Measurements from ENCODE around the gene ELMO2.
"Not testable (repeated sequence)": the region's sequence is repeated elsewhere in the genome, so short reads cannot be mapped to it uniquely, and the experiment has no call there.

ELMO2 gene

DNA sequence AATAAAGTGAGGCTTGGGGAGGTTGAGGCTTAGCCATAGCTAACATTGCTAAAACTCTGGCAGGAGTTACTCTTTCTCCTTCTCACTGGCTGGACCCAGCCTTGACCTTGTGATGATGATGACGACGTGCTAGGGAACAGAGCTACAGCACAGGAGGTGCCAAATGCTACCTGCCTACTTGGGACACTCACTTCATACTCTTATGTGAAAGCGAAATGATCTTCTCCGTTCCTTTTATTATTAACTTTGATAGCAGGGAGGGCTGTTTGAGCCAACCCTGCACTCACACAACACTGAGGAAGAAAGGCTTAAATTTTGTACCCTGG lies 1.2 kb upstream of the ELMO2 start:
- in situ Hi-C loops (cut with HindIII; ENCODE audit: low sequenced_read_pairs): no loop called here

DNA sequence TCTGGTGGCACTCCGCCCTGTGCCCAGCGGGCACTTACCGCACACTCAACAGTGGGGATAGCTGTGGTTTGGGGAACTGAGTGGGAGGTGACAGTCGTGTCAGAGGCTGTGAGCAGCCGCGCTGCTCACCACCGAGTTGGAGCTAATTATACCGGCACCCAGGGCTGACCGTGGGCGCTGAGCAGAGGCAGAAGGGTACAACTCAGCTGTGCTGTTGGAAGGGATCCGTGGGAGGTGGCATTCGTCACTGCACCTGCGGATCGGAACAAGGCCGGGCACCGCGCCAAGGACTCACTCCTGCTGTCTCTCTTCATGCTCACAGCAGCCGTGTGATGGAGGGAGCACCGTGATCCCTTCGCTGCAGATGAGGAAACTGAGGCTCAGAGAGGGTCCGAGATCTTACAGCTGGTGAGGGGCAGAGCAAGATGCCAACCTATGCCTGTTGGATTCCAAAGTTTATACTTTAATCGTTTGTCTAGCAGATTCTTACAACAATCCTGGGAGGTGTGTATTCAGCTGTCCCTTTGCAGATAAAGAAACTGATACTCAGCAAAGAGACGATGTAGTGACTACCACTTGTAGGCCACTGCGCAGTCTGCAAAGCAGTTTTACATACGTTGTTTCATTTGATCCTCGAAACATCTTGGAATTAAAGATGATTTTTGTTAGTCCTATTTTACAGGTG lies 713 bp upstream of the ELMO2 start:
- in situ Hi-C loops (cut with HindIII; ENCODE audit: low sequenced_read_pairs): no loop called here

DNA sequence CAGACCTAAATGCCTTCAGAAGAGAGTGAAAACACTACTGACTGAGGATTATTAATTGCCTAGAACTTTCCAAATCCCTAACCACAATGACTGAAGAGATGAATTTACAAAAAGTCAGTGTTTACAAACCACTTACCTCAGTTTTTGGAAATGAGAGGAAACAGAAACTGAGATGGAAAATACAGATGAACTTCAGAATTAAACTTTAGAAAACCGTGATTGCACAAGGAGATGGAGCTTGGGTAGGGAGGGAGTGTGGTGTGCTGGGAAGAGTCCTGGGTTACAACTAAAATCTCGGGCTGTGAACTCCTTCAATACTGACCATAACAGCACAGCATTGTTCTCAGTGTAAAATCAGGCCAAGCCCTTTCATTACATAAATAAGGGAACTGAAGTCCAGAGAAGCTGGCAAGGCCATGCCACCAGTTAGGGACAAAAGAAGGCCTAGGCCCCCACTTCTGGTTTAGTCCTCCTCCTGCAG lies 4.0 kb downstream of the ELMO2 start:
- in situ Hi-C loops (cut with HindIII; ENCODE audit: low sequenced_read_pairs): no loop called here

DNA sequence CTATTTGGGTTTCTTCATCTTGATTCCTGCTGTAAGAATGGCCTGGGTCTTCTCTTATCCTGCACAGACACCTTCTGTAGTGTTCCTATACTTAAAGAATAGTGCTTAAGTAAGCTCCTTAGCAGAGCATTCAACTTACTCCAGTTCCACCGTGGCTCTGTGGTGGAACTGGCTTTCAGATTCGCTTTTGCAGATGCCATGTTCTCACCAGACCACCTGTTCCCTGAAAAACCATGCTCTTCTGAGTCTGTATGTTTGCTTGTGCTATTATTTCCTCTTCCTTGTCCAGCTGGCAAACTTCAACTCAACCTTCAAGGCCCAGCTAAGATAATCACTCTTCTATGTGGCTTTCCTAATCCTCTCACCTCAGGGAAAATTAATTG lies 4.9 kb downstream of the ELMO2 start:
- in situ Hi-C loops (cut with HindIII; ENCODE audit: low sequenced_read_pairs): no loop called here

DNA sequence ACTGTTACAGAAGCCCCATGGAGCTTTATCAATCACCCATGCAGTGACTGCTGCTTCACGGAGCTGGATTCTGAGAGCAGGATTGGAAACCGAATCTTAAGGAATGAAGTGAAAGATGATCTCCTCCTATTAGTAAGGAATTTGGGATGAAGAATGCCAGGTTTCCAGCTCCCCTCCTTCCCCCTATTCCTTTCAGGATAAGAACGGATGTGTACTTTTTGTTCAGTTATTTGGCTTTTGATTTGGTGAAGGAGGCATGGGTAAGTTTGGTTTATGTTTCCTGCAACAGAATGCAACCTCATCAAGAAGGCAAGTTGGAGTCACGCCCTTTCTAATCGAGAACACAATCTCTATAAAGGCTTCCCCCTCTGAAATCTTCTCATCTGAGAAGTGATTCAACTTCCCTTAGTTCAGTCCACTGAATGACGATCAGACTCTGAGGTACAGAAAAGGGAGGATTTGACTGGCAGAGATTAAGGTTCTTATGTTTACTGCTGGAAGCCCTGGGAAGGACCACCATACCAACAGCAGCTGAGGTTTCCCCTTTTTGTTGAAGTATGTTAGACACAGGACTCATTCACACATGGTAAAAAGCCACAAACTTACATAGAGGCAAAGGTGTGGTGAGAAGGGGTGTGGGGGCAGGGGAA lies 5.5 kb downstream of the ELMO2 start:
- in situ Hi-C loops (cut with HindIII; ENCODE audit: low sequenced_read_pairs): no loop called here

DNA sequence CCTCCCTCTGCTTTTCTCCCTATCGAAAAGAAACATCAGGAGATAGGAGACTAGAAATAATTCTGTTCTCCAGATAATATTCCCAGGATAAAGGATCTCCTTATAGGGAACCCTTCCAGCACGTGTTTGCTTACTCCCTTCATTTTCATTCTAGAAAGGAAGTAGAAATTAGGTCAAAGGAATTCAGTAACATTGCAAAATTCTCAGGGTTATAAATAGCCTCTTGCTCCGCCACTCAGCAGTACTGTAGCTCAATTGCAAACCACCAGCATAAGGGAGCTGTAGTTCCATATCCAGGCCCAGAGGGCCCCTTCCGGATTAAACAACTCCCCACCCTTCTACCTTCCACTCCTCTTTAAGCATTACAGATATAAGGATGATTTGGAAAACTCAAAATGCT lies 6.2 kb downstream of the ELMO2 start:
- in situ Hi-C loops (cut with HindIII; ENCODE audit: low sequenced_read_pairs): no loop called here

DNA sequence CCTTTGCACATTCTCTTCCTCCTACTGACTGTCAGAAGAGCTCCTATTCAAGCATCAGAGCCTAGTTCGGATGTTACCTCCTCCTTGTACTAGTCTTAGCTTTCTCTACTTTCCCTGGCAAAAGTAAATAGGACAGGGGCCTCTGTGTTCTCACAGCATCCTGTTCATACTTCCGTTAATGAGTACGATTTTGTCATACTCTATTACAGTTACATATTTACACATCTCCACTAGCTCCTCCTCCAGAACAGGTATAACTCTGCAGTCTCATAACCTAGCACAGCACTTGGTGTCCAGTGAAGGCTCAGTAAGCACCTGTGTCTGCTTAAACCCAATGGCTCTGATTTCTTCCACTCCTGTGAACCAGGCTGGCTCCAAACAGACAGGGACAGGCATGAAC lies 7.0 kb downstream of the ELMO2 start:
- in situ Hi-C loops (cut with HindIII; ENCODE audit: low sequenced_read_pairs): no loop called here

DNA sequence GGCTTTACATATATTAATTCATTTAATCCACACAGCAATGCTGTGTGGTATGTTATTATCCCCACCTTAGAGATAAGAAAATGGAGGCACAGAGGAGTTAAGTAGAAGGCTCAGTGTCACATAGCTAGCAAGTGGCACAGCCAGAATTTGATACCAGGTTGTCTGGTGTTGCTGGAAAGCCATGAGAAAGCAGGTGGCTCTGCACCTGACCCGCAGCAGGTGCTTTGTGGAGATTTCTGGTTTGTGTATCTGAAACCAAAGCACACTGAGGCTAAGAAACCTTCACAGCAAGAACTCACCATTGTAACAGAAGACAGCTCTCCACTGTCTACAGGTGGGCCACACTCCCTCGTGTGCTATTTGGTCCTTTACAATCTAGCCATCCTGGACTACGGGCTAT lies 7.5 kb downstream of the ELMO2 start:
- in situ Hi-C loops (cut with HindIII; ENCODE audit: low sequenced_read_pairs): no loop called here

DNA sequence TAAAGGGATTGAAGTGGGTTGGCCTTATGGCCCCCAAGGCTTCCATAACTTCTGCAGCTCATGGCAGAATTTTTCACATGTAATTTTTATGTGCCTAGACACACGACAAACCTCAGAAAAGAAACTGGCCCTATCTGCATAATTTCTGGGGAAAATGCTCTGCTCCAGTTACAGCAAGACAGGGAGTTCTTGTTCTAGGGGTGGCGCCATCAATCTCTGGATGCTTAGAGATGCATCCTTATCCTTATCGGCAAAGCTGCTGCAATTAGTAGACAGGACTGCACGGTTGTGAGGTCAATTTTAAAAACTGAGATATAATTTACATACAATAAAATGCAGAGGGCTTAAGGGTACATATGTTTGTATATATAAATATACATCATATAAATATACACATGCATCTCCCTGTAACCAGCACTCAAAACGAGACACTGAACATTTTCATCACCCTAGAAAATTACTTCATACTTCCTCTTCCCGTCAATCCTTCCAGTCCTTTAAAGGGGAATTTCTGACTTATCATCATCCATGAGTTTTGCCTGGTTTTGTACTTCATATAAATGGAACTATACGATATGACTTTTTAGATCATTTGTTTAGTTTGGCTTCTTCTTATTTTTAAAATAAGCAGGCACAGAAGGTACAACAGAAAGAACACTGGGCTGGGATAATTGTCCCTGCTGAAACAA lies 10.2 kb downstream of the ELMO2 start:
- in situ Hi-C loops (cut with HindIII; ENCODE audit: low sequenced_read_pairs): no loop called here

DNA sequence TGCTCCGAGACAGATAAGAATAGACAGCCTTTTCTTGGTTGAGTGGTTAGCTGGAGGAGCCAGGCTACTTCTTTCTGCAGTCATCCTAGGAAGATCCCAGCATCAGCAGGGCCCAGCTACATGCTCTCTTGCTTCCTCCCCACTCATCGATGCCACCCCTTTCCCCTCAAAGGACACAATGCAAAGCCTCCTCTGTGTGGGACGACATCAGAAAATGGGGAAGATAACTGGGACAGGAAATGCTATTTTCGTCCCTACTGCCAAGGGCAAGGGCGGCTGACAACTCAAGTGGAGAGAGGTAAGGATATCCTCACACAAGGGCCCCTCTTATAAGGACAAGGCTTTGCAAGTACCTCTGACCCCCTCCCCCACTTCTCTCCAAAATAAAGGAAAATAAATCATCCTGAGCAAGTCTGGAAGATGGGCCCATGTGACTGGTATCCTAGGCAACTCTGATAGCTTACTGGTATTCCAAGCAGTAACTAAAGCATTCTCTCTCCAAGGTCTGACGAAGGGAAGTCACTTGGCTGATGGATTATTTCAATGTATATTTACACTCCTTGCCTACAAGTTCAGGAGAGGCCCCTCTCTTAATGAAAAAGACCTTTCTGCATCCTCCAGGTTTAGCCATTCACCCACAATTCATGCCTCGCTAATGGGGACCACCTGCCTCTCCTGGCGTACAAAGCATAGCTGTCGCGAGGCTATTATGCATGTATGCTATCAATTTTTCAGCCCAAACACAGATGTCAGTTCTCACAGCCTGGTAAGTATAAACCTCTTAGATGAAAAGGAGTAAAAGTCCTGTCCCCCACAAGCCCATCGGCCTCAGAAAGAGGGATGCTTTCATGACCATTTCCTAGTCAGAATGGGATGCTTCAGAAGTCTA lies 11.3 kb downstream of the ELMO2 start:
- in situ Hi-C loops (cut with HindIII; ENCODE audit: low sequenced_read_pairs): loop anchor here (5.0 kb wide), 1 partner anchor 48 kb away; no protein-coding TSS in a partner anchor

DNA sequence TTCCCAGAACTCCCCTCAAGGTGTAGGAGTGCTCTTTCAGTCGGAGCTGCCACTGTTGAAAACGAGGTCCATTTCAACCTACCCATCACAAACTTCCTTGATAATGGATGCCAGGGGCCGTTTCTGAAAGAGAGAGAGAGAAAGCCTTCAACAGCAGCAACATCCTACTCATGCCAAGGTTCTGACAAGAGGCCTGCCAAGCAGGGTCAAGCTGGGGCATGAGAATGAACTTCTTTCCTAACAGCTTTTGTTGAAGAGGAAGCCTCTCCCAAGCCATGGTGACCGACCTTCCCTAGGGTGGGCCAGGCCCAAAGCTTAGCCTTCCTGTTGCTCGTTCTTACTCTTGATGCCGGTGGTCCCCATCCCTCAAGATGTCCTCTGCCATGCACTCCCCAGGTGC lies 12.4 kb downstream of the ELMO2 start:
- in situ Hi-C loops (cut with HindIII; ENCODE audit: low sequenced_read_pairs): loop anchor here (5.0 kb wide), 1 partner anchor 47 kb away; no protein-coding TSS in a partner anchor

DNA sequence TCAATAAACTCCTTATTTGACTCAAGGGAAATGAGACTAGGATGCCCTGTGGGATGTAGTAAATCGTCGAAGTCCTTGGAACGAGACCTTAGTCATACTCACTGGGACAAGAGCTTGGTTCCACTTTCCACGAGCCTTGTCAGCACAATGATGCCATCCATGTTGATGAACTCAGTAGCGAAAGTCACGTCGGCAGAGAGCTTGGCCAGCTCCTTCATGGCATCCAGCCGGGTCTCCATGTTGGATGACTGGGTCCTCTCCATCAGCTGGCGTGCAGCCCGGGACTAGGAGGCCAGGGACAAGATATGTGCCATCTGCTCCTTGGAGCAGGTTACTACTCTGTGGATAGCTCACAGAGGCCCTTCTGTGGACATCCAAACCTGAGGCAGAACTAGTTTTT lies 17.5 kb downstream of the ELMO2 start:
- in situ Hi-C loops (cut with HindIII; ENCODE audit: low sequenced_read_pairs): no loop called here

DNA sequence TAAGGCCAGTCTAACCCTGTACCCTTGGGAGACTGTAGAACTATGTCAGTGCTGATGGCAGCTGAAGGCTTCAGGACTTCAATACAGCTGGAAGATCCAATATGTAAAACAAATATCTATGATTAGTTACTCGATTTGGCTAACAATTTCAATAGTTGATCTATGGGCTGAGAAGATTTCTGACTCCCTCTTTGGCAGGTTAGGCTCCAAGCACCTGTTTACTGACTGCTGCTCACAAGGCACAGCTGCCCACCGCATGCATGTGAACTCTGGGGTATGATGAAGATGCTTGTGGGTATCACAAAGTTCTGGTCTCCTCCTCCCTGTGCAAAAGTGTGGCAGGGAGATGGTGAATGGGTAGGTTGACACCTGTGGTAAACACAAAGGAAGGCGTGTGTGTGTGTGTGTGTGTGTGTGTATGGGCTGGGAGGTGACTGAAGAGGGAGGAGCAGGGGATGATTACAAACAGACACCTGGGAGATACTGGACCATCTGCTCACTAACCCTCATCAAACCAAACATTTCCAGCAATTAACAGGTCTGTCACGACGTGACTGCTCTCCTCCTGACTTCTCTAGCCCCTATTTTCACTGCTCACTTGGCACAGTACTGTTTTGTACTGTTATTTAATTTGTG lies 18.1 kb downstream of the ELMO2 start:
- in situ Hi-C loops (cut with HindIII; ENCODE audit: low sequenced_read_pairs): no loop called here

DNA sequence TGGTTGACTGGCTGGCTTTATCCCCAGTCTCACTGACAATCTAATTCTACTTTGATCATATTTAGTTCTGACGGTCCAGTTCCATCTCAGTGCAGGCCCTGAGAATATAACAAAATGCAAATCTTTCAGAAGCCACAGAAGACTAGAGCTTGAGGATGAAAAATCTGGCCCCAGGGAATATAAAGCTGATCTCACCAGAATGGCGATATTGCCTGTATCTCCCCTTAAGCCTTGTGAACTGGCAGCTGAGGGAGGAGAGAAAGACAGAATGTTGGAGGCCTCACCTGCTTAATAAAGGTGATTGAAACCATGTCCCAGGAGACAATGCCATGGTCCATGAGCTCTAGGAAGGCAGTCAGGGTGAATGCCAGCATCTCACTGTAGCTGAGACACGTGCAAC lies 19.4 kb downstream of the ELMO2 start:
- in situ Hi-C loops (cut with HindIII; ENCODE audit: low sequenced_read_pairs): not testable (repeated sequence)

DNA sequence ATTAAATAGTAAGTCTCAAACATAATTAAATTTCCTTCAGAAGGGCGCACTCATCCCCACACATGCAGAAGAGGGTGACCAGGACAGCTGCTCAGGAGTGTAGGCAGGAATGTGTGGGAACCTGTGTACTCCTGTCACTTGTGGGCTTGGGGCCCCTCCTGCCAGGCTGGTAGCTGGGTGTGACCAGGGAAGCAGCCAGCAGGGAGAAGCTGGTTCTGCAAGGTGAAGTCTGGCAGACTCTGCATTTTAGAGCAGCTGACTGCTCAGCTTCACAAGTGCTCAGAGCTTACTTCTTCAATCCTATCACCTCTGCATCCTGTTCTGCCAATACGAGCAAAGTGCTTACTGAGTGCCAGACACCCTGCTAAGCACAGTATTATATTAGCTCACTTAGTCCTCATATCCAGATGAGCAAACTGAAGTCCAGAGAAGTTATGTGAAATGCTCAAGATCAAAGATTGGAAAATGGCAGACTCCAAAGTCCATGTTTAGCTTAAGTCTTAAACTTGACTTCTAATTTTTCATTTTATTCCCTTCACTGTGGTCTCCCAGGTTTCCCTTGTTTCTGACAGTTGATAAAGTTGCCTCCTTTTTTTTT lies 27.9 kb downstream of the ELMO2 start:
- in situ Hi-C loops (cut with HindIII; ENCODE audit: low sequenced_read_pairs): no loop called here

DNA sequence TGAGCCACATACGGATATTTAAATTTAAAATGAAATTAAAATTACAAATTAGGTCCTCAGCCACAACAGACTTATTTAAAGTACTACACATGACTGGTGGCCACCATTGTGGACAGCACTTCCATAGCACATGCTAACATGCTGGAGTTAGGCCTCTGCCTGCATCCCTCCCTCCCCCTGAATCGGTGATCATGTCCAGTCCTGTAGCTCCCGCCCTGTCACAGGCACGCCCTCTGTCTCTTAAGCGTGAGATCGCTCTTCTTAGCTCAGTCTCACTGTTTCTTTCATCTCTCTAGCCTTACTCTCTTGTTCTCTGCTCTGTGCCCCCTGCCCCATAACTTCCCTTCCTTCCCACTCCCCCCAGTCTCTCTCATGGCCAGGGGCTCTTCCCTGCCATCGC lies 28.9 kb downstream of the ELMO2 start:
- in situ Hi-C loops (cut with HindIII; ENCODE audit: low sequenced_read_pairs): no loop called here

DNA sequence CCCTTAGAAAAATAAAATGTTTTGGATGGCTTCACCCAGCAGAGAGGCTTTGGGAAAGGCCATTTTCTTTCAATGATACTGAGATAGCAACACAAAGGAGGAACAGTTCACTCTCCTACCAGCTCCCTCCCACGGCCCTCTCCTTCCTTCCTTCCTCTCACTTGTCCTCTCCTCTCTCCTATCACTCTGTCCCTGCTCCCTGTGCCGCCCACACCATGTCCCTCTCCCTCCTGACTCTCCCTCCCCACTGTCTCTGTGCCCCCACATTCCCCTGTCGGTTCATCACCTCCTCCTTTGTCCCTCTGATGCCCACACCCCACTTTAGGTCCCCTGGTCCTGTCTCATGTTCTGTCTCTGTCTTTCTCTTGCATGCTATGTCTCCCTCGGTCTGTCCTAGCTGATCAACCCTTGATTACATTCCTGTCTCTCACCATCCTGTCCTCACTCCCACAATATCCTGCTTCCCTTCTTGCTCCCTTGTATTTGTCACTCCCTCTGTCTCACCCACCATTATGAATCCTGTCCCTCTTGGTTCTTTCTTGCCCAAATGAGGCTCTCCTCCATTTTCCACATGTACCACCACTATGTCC lies 30.1 kb downstream of the ELMO2 start:
- in situ Hi-C loops (cut with HindIII; ENCODE audit: low sequenced_read_pairs): no loop called here

DNA sequence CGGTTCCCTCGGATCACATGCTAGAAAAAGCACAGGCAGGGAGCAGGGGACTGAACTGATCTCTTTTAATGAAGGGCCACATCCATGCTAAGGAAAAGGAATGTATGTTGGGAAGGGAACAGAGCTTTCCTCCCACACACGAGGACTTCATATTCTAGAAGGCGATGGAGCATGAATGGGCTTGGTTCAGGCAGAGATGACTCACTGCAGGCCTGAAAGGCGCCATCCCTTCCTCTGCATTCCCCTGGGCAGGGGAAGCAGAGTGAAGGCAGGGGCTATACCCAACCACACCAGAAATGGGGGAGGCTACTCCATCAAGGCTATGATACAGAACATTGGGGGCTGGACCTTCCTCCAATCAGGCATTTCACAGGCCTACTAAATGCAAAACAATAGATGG lies 30.6 kb downstream of the ELMO2 start:
- in situ Hi-C loops (cut with HindIII; ENCODE audit: low sequenced_read_pairs): no loop called here

DNA sequence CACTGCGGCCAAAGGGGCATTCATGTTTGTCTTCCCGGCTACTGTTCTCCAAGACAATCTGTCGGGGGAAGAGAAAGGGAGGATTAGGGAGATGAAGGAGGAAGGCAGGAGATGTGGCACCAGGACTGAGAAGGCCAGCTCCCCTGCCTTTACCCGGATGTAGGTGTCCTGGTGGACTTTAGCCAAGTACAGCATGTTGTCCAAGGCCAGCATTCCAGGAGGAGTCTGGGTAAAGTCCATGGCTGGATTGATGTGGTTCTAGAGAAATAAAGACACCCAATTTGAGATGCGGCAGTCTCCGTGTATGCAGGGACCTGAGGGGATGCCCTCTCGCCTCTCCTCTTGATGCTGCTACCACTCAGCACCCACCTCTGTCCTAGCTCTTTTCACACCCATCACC lies 32.0 kb downstream of the ELMO2 start:
- in situ Hi-C loops (cut with HindIII; ENCODE audit: low sequenced_read_pairs): no loop called here

DNA sequence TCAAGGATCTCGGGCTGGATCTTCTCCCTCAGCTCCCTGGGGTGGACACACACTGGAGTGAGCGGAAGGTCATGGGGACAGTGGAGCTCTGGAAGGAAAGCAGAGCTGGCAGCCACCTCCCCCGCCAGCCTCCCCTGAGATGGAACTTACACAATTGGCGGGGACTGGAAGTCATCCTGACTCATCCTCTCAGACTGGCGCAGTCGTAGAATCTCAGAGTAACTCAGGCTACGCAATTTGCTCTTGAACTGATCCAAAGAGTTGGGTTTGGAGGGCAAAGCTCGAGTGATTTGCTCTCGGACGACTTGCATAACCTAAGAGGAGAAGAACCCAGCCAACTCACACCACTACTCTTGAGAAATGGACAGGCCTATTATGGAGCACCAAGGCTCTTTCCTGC lies 34.8 kb downstream of the ELMO2 start:
- in situ Hi-C loops (cut with HindIII; ENCODE audit: low sequenced_read_pairs): no loop called here
